Esophagus (tissue), 2 donors: ENCODE data around the gene CFAP251. TPM values are rescaled to one million over a fixed set of nuclear protein-coding genes. Genes with fewer than 3 reads are reported as not detected.

ENCODE experiments used
- H3K27ac ChIP-seq, 2 donors: one replicate each; pipeline ENCODE4 v1.5.1; 2013; ENCODE audit warnings: low read depth in 2 of 2, mild to moderate bottlenecking in 2 of 2, inconsistent platforms in 1 of 2, low read length in 1 of 2, moderate library complexity in 1 of 2
- H3K27me3 ChIP-seq, 2 donors: one replicate each; pipeline ENCODE4 v1.6.1; 2013; ENCODE audit warnings: low read length in 2 of 2, control low read depth in 1 of 2, mild to moderate bottlenecking in 1 of 2; ENCODE audit not compliant: insufficient read depth in 2 of 2, control insufficient read depth in 1 of 2
- H3K36me3 ChIP-seq, 2 donors: one replicate each; pipeline ENCODE4 v1.6.1; 2013; ENCODE audit warnings: low read length in 1 of 2; ENCODE audit not compliant: control insufficient read depth in 2 of 2, insufficient read depth in 2 of 2
- H3K4me1 ChIP-seq, 2 donors: one replicate each; pipeline ENCODE4 v1.6.1; 2013; ENCODE audit warnings: low read length in 1 of 2; ENCODE audit not compliant: control insufficient read depth in 2 of 2, insufficient read depth in 2 of 2
- H3K4me3 ChIP-seq, 2 donors: one replicate each; pipeline ENCODE4 v1.5.1; 2013; ENCODE audit warnings: low read length in 2 of 2, mild to moderate bottlenecking in 2 of 2, low read depth in 1 of 2, moderate library complexity in 1 of 2
- H3K9me3 ChIP-seq, 2 donors: one replicate each; pipeline ENCODE4 v1.6.1; 2013; ENCODE audit warnings: mild to moderate bottlenecking in 2 of 2, low read depth in 1 of 2, low read length in 1 of 2, moderate library complexity in 1 of 2; ENCODE audit not compliant: control insufficient read depth in 2 of 2, insufficient read depth in 1 of 2
- WGBS, 2 donors: extraction: QIAGEN DNeasy Blood & Tissue Kit; methylation state at CpG; one replicate each; pipeline ENCODE4 v1.1.7; 2013; 5-methylcytosine and 5-hydroxymethylcytosine counted together
- polyA plus RNA-seq, 2 donors: library from polyadenylated mRNA; stranded (reverse); fragments of 200-250 nt; gene quantifications; one replicate each; pipeline ENCODE4 v1.2.3, GENCODE V29; 2013
- donor health status: healthy with polysubstance abuse.
- donor health status: Bipolar disorder and iron deficiency.

CFAP251 gene
- polyA plus RNA-seq, 2 donors = 0.33 to 0.42 TPM

DNA sequence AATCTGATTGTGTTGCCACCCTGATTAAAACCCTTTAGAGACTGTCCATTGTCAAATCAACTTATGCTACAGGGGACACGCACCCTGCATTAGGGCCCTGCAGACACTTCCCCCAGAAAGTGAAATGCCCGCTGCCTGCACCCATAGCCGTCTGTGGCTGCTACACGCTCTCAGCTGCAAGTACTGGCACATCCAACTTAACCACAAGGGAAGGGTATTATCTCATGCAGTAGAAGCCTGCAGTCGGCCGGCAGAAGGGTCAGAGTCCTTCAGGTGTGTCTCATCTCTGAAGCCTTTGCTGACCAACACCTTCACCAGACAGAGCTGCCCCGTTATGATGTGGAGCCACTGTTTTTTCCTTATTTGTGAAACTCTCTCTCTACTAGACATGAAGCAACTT lies 20.8 kb downstream of the CFAP251 start:
- Histone ChIP-seq H3K27me3 (no peaks in the 10 kb centered on the region), H3K36me3 (no peaks in the 10 kb centered on the region), H3K9me3 (peaks cover 0 to 2% of the 10 kb centered on the region in 2 donors), H3K4me3 (no peak overlapping the region), H3K4me1 (no peaks in the 10 kb centered on the region), H3K27ac (no peak overlapping the region)
- WGBS, 2 donors = 42 to 66% methylated on average over 7 of the region's 7 CpGs

GRCh38 chr12:121939992-121940766 lies 21.8 kb downstream of the CFAP251 start:
- H3K27me3 ChIP-seq = no peaks in the 10 kb centered on the region
- no peaks in the 10 kb centered on the region for H3K4me1 ChIP-seq
- no peak overlapping the region for H3K4me3 ChIP-seq
- H3K27ac ChIP-seq = no peak overlapping the region
- 90 to 92% methylated on average over 4 of the region's 4 CpGs for WGBS, 2 donors
- no peaks in the 10 kb centered on the region for H3K36me3 ChIP-seq
- H3K9me3 ChIP-seq = peaks cover 0 to 2% of the 10 kb centered on the region in 2 donors

DNA sequence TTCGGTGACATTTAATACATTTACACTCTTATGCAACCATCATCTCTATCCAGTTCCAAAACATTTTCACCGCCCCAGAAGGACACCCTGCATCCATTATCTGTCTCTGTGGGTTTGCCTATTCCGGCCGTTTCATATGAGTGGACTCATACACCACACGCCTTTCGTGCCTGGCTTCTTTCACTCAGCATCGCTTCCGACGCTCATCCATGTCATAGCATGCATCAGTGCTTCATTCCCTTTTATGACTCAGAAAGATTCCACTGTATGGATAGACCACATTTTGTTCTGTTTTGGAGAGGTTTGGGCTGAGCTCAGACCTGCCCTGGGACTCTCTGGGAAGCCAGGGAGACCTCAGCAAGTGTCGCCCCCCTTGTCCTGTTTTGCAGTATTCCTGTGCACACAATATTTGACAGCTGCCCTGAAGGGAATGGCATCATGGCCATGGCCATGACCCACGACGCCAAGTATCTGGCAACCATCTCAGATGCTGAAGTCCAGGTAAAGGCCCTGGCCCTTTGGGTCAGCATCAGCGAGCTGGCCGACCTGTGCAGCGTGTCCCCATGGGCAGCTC lies 23.8 kb downstream of the CFAP251 start:
- Histone ChIP-seq H3K4me1 (no peaks in the 10 kb centered on the region), H3K4me3 (no peak overlapping the region), H3K36me3 (no peaks in the 10 kb centered on the region), H3K9me3 (no peaks in the 10 kb centered on the region), H3K27me3 (no peaks in the 10 kb centered on the region), H3K27ac (no peak overlapping the region)
- WGBS, 2 donors = 89 to 91% methylated on average over 15 of the region's 15 CpGs

GRCh38 chr12:121943926-121944325 lies 25.5 kb downstream of the CFAP251 start:
- Histone ChIP-seq H3K36me3 (no peaks in the 10 kb centered on the region), H3K4me3 (no peak overlapping the region), H3K27me3 (no peaks in the 10 kb centered on the region)

GRCh38 chr12:121946313-121947025 lies 28.1 kb downstream of the CFAP251 start:
- no peaks in the 10 kb centered on the region for H3K27me3 ChIP-seq
- no peak overlapping the region for H3K4me3 ChIP-seq
- WGBS, 2 donors = 96 to 97% methylated on average over 2 of the region's 2 CpGs
- no peaks in the 10 kb centered on the region for H3K36me3 ChIP-seq
- H3K27ac ChIP-seq = no peak overlapping the region
- H3K4me1 ChIP-seq = no peaks in the 10 kb centered on the region
- no peaks in the 10 kb centered on the region for H3K9me3 ChIP-seq

More at GRCh38 chr12:121943926-121944325, 25.5 kb downstream of the CFAP251 start:
- Histone ChIP-seq H3K27ac (no peak overlapping the region), H3K9me3 (no peaks in the 10 kb centered on the region), H3K4me1 (no peaks in the 10 kb centered on the region)

GRCh38 chr12:121947981-121948380 lies 29.6 kb downstream of the CFAP251 start:
- no peaks in the 10 kb centered on the region for H3K36me3 ChIP-seq
- no peak overlapping the region for H3K27ac ChIP-seq
- H3K27me3 ChIP-seq = no peaks in the 10 kb centered on the region
- WGBS, 2 donors = 88% methylated on average over 2 of the region's 2 CpGs
- H3K4me3 ChIP-seq = no peak overlapping the region
- H3K9me3 ChIP-seq = no peaks in the 10 kb centered on the region
- H3K4me1 ChIP-seq = no peaks in the 10 kb centered on the region

DNA sequence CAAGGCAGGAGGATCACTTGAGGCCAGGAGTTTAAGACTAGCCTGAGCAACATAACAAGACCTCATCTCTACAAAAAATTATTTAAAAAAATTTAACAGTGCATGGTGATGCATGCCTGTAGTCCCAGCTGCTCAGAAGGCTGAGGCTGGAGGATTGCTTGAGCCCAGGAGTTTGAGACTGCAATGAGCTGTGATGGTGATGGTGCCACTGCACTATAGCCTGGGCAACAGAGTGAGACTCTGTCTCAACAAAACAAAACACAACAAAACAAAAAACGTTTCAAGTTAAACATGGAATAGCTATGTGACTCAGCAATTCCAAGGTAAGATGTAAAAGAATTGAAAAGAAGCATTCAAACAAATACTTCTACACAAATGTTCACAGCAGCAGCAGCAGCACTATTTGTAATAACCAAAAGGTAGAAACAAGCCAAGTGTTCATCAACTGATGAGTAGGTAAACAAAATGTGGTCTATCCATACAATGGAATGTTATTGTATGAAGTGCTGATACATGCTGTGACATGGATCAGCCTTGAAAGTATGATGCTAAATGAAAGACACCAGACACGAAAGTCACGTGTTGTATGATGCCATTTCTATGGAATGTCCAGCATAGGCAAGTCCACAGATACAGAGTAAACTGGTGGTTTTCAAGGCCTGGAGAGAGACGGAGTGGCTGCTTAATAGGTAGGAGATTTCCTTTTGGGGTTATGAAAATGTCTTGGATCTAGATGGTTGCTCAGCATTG lies 31.4 kb downstream of the CFAP251 start:
- Histone ChIP-seq H3K4me1 (no peaks in the 10 kb centered on the region), H3K27ac (no peak overlapping the region), H3K36me3 (no peaks in the 10 kb centered on the region), H3K27me3 (no peaks in the 10 kb centered on the region), H3K9me3 (no peaks in the 10 kb centered on the region), H3K4me3 (no peak overlapping the region)
- WGBS, 2 donors = 44 to 53% methylated on average over 4 of the region's 4 CpGs

GRCh38 chr12:121953117-121953692 lies 34.8 kb downstream of the CFAP251 start:
- H3K36me3 ChIP-seq = no peaks in the 10 kb centered on the region
- H3K9me3 ChIP-seq = no peaks in the 10 kb centered on the region
- H3K4me3 ChIP-seq = no peak overlapping the region
- WGBS, 2 donors = 82 to 90% methylated on average over 4 of the region's 4 CpGs
- no peaks in the 10 kb centered on the region for H3K4me1 ChIP-seq
- no peak overlapping the region for H3K27ac ChIP-seq
- H3K27me3 ChIP-seq = no peaks in the 10 kb centered on the region

DNA sequence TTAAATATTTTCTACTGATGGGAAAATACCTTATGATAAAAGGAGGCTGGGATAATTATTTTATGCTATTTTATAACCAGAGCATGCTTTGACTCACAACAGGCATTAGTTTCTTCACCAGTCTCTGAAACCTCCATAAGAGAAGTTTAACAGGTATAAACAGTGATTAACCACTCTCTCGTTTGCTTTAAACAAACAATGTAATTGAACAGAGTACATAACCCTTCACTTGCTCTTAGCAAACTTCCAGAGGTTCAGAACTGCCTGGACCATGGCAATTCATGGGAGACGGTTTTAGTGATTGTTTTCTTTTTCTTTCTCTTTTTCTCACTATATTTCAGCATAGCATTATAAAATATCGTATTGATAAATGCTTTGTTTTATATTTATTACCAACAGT lies 35.3 kb downstream of the CFAP251 start:
- H3K4me3 ChIP-seq = no peak overlapping the region
- no peak overlapping the region for H3K27ac ChIP-seq
- H3K36me3 ChIP-seq = no peaks in the 10 kb centered on the region
- no peaks in the 10 kb centered on the region for H3K27me3 ChIP-seq
- no peaks in the 10 kb centered on the region for H3K9me3 ChIP-seq
- H3K4me1 ChIP-seq = no peaks in the 10 kb centered on the region
- WGBS, 2 donors = 72% methylated on average over 3 of the region's 3 CpGs
